Measurements from ENCODE around the gene MACC1. TPM values are rescaled to one million over a fixed set of nuclear protein-coding genes. Genes with fewer than 3 reads are reported as not detected.

Gene MACC1
- total and polyA plus RNA-seq, 2 donors (not counting 1 experiment from before 2014, with no cell fraction given) = 0.92 to 6.2 TPM

GRCh38 chr7:20236043-20236442 lies 18.9 kb upstream of the MACC1 start:
- ATAC-seq (ENCODE audit: low read depth) = no peak
- Histone ChIP-seq H3K79me2 (ENCODE audit: control insufficient read depth, insufficient read depth, low read length) (no peaks in the 10 kb centered on the region), H3K36me3 (replicated peaks in 1 of 2; ENCODE audit: control extremely low read depth in 1 of 2, control insufficient read depth in 1 of 2, extremely low read depth in 1 of 2, insufficient read depth in 2 of 2, low read length in 1 of 2) (no peaks in the 10 kb centered on the region), H3K4me1 (ENCODE audit: control insufficient read depth in 2 of 2, insufficient read depth in 2 of 2, low read length in 2 of 2) (peaks cover 13 to 22% of the 10 kb centered on the region in 2 donors), H3K27me3 (replicated peaks in 1 of 4; ENCODE audit: control extremely low read depth in 1 of 4, control insufficient read depth in 3 of 4, insufficient read depth in 4 of 4, low read length in 3 of 4) (no peaks in the 10 kb centered on the region), H3K4me2 (replicated peaks; ENCODE audit: low read depth, low read length, poor library complexity, severe bottlenecking) (no peak overlapping the region), H4K20me1 (ENCODE audit: control insufficient read depth, insufficient read depth, low read length, poor library complexity, severe bottlenecking) (no peaks in the 10 kb centered on the region), H3K9ac (ENCODE audit: low read length) (no peak overlapping the region), H2AFZ (ENCODE audit: insufficient read depth, low read depth, low read length, poor library complexity, severe bottlenecking) (no peak overlapping the region), H3K4me3 (ENCODE audit: control extremely low read depth in 1 of 5, extremely low read depth in 1 of 5, insufficient read depth in 1 of 5, low read depth in 2 of 5, low read length in 4 of 5) (no peak overlapping the region), H3K9me3 (ENCODE audit: control extremely low read depth in 1 of 3, control insufficient read depth in 2 of 3, insufficient read depth in 1 of 3, low read length in 2 of 3) (no peaks in the 10 kb centered on the region), H3K27ac (ENCODE audit: low read length in 2 of 2) (no peak overlapping the region)
- Mint-ChIP-seq H3K4me3 (no peak overlapping the region), H3K27ac (no peak overlapping the region), H3K9me3 (ENCODE audit: insufficient read depth) (no peaks in the 10 kb centered on the region), H3K4me1 (peaks cover 37% of the 10 kb centered on the region), H3K27me3 (no peaks in the 10 kb centered on the region)
- ChIA-PET POLR2A (no interaction called here), CTCF (no interaction called here)
- intact Hi-C loops (cut with micrococcal nuclease) = no loop called here
- TF ChIP-seq EZH2 (IDR thresholded peaks at IDR 0.05; ENCODE audit: borderline replicate concordance, insufficient read depth, low read depth, low read length, poor library complexity, severe bottlenecking) = no peak
- TF ChIP-seq CTCF (IDR thresholded peaks at IDR 0.05) = no peak
- no peak for DNase-seq
- 100% methylated on average over 4 of the region's 6 CpGs for WGBS (ENCODE audit: insufficient coverage)

DNA sequence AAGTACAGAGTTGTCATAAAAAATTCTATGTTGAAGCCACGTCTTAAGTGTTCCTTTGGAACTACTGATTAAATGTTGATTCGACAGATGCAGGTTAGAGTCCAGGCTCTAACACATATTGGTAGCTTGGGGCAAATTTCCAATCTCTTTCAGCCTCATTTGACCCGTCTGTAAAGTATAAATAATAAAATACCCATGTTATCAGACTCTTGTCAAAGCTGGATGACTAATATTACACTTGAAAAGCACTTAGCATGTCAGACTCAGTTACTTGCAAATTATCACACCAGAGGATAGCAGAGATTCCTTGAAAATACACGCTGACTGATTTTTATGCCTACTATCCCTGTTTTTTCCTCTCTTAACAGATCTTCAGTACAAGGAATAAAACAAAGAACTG lies 18.1 kb upstream of the MACC1 start:
- H3K4me2 ChIP-seq (replicated peaks; ENCODE audit: low read depth, low read length, poor library complexity, severe bottlenecking) = no peak overlapping the region
- intact Hi-C loops (cut with micrococcal nuclease) = no loop called here
- TF ChIP-seq CTCF (IDR thresholded peaks at IDR 0.05) = no peak
- no peak for TF ChIP-seq EZH2 (IDR thresholded peaks at IDR 0.05; ENCODE audit: borderline replicate concordance, insufficient read depth, low read depth, low read length, poor library complexity, severe bottlenecking)
- no peak overlapping the region for H3K4me3 Mint-ChIP-seq
- CTCF ChIA-PET = interaction anchor here (0.9 kb wide), 1 partner anchor 8 kb away, joined by 3 read pairs; no protein-coding TSS in a partner anchor
- no CpG with 5 or more reads among the region's 4 CpGs for WGBS (ENCODE audit: insufficient coverage)
- ATAC-seq (ENCODE audit: low read depth) (no peak), DNase-seq (no peak)
- no peaks in the 10 kb centered on the region for H3K79me2 ChIP-seq (ENCODE audit: control insufficient read depth, insufficient read depth, low read length)
- no peaks in the 10 kb centered on the region for H3K27me3 ChIP-seq (replicated peaks in 1 of 4; ENCODE audit: control extremely low read depth in 1 of 4, control insufficient read depth in 3 of 4, insufficient read depth in 4 of 4, low read length in 3 of 4)
- no peaks in the 10 kb centered on the region for H3K36me3 ChIP-seq (replicated peaks in 1 of 2; ENCODE audit: control extremely low read depth in 1 of 2, control insufficient read depth in 1 of 2, extremely low read depth in 1 of 2, insufficient read depth in 2 of 2, low read length in 1 of 2)
- H3K9me3 ChIP-seq (ENCODE audit: control extremely low read depth in 1 of 3, control insufficient read depth in 2 of 3, insufficient read depth in 1 of 3, low read length in 2 of 3) = no peaks in the 10 kb centered on the region
- H3K27ac ChIP-seq (ENCODE audit: low read length in 2 of 2) = no peak overlapping the region
- H3K4me3 ChIP-seq (ENCODE audit: control extremely low read depth in 1 of 5, extremely low read depth in 1 of 5, insufficient read depth in 1 of 5, low read depth in 2 of 5, low read length in 4 of 5) = no peak overlapping the region
- H3K4me1 ChIP-seq (ENCODE audit: control insufficient read depth in 2 of 2, insufficient read depth in 2 of 2, low read length in 2 of 2) = peaks cover 13 to 17% of the 10 kb centered on the region in 2 donors
- no peaks in the 10 kb centered on the region for H3K9me3 Mint-ChIP-seq (ENCODE audit: insufficient read depth)
- H3K9ac ChIP-seq (ENCODE audit: low read length) = no peak overlapping the region
- H3K27me3 Mint-ChIP-seq = no peaks in the 10 kb centered on the region
- H3K4me1 Mint-ChIP-seq = peaks cover 30% of the 10 kb centered on the region
- POLR2A ChIA-PET = no interaction called here
- H4K20me1 ChIP-seq (ENCODE audit: control insufficient read depth, insufficient read depth, low read length, poor library complexity, severe bottlenecking) = no peaks in the 10 kb centered on the region
- H3K27ac Mint-ChIP-seq = no peak overlapping the region
- H2AFZ ChIP-seq (ENCODE audit: insufficient read depth, low read depth, low read length, poor library complexity, severe bottlenecking) = no peak overlapping the region
